ENCODE data around the gene LRMDA.
"Not testable (repeated sequence)": the region's sequence is repeated elsewhere in the genome, so short reads cannot be mapped to it uniquely, and the experiment has no call there.

Gene LRMDA

DNA sequence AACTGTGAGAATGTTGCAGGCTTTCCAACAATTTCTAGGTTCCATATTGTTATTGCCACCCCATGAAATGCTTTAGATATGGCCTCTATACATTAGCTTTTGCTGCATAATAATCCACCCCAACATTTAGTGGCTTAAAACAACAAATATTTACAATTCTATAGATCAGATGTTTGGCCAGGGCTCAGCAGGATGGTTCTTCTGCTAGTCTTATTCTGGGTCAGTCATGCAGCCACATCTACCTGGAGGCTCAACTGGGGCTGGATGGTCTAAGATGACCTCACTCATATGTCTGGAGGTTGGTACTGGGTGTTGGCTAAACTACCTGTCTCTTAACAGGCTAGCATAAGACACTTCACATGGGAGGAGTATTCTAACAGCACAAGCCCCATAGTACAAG is 607.3 kb downstream of the LRMDA start:
- DNase-seq, result no peak

DNA sequence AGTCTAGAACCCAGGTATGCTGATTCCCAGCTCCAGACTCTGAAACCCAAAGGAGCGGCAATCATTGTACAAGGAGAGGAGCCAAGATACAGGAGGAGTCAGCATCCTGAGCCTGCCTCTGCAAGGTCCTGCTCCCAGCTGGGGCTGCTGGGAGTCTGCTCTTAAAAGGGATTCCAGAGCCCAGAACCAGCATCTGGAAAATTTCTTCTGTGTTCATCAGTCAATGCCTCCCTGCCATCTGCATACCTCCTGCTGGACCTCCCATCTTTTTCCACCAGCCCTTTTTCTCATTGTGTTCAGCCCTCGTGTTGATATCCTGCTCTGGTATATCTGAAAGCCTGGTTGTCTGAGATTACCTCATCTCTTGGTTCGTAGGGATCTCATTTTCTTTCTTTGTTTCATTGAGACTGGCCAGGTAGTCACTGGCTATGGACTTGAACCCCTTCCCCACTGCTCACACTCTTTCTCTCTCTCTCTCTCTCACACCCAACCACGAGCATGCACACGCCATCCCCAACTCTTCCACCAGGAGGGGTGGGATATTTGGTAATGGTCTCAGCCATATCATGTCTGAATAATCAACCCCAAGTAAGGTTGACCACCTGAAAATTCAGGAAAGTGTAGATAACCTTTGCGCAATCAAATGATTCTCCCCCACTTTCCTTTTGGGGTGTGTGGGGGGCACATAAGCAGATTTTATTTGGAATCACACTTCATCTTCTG is 608.8 kb downstream of the LRMDA start:
- no peak for DNase-seq

DNA sequence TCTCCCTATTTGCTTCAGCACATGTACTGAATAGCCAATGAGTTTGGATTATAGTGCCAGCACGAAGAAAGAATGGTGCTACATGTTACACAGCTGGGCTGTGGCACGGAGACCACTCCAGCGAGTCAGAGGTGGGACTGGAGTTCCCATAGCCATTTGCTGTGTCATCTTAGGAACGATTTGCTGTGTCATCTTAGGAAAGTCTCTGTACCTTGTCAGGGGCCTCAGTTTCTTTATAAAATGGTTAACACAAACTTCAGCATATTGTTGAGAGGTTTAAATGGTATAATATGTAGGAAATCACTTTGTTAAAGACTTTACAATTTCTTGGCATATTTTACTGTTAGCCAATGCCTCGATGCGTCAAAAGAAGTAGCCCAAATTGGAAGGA is 609.4 kb downstream of the LRMDA start:
- no peak for DNase-seq

DNA sequence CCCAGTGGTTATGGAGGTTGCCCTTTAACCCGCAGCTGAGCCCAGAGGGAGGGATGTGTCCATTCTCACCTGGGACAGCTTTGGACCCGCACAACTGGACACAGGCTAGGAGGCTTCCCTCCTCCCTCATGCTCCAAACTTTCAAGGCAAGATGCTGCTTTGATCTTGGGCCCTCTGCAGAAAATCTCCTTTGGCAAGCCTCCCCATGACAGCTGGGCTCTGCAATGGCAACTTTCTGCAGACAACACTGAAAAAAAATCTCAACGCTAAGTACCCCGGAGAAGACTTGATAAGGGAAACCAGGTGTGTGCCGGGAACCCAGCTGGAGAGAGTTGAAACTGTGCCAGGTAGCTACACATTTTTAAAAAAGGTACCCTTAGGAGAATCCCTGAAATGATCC is 610.1 kb downstream of the LRMDA start:
- no peak for DNase-seq

DNA sequence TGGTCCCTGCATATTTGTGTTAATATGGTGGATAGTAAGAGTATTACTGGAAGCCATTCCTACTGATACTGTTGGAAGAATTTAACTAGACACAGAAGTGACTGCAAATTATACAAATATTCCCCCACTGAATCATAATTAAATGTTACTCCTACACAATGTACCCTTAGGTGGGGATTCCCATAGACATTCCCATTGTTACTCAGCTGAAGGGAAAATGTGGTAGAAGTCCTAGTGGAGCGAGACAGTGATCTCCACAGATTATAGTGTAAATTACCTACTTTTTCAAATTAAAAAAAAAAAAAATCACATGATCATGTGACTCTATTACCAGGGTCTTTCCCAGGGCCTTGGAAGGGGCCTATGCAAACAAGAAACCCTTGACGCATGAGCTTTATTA is 611.8 kb downstream of the LRMDA start:
- no peak for DNase-seq

DNA sequence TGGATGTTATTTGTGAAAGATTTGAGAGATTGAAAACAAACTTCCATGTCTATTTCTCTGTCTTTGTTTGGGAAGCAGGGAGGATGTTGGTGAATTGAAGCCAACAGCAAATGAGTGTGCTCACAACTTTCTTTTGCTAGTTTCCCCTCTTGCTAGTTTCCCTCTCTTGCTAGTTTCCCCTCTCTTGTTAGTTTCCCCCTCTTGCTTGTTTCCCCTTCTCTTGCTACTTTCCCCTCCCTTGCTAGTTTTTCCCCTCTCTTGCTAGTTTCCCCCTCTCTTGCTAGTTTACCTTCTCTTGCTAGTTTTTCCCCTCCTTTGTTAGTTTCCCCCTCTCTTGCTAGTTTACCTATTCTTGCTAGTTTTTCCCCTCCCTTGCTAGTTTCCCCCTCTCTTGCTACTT is 613.3 kb downstream of the LRMDA start:
- DNase-seq, result no peak

DNA sequence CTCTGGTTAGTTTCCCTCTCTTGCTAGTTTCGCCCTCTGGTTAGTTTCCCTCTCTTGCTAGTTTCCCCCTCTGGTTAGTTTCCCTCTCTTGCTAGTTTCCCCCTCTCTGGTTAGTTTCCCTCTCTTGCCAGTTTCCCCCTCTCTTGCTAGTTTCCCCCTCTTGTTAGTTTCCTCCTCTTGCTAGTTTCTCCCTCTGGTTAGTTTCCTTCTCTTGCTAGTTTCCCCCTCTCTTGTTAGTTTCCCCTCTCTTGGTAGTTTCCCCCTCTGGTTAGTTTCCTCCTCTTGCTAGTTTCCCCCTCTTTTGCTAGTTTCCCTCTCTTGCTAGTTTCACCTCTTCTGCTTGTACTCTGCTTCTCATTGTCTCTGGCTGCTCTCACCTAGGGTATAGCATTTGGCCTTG is 613.8 kb downstream of the LRMDA start:
- no peak for DNase-seq

DNA sequence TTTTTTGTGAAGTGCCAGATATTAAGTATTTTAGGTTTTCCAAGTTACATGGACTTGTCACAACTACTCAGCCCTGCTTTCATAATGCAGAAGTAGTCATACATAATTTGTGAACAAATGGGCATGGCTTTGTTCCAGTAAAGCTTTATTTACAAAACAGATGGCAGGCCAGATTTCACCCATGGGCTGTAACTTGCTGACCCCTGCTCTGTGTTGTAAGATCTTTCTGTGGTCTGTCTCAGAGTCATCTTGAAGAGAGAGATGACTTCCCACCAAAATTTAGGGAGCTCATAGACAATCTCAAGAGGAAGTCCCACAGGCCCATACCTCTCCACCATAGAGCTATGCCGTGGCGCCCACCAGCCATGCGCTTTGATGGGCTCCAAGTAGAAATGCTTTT is 616.1 kb downstream of the LRMDA start:
- no peak for DNase-seq

DNA sequence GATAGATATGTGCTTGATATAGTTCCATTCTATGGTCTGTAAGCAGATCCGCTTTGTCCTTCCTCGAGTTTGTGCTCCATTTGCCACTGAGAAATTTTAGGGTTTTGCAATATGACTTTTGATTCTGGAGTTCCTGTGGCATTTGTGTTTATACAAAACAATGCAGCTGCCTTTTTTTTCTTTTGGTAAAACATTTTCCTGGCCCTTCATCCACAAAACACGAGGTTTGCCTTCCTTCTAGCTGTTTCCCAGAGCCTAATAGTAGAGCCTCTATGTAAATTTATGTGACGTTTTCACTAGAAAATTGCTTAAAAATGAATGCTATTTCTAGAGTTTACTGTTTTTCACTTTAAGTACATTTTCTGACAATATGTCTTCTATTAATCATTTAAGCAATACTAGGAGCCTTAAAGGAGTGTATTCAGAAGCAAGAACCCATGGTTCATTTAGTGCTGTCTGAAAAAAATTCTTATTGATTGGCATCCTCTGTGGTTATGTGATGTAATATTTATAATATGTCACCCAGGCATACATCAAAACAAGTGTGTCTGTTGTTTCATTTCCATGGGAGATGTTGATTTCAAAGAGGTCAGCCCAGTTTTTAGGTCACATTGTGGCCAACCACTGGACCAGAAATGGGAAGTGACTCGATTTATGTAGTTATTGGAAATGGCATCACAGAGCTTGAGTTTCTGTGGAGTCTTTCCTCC is 618.3 kb downstream of the LRMDA start:
- no peak for DNase-seq

DNA sequence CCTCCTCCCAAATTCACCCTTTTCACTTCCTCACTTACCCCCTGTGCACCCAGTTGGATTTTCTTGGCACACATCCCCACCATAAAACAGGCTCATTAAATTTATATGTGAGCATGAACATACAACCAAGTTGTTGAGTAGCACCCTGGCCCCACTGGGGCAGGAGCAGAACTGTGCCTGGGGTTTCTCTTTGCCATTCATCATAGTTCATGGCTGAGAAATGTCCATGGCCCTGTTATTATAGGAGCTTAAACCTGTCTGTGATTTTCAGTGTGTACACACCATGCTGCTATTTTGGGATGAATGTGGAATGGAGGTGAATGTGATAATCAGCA is 618.8 kb downstream of the LRMDA start:
- DNase-seq, result no peak

DNA sequence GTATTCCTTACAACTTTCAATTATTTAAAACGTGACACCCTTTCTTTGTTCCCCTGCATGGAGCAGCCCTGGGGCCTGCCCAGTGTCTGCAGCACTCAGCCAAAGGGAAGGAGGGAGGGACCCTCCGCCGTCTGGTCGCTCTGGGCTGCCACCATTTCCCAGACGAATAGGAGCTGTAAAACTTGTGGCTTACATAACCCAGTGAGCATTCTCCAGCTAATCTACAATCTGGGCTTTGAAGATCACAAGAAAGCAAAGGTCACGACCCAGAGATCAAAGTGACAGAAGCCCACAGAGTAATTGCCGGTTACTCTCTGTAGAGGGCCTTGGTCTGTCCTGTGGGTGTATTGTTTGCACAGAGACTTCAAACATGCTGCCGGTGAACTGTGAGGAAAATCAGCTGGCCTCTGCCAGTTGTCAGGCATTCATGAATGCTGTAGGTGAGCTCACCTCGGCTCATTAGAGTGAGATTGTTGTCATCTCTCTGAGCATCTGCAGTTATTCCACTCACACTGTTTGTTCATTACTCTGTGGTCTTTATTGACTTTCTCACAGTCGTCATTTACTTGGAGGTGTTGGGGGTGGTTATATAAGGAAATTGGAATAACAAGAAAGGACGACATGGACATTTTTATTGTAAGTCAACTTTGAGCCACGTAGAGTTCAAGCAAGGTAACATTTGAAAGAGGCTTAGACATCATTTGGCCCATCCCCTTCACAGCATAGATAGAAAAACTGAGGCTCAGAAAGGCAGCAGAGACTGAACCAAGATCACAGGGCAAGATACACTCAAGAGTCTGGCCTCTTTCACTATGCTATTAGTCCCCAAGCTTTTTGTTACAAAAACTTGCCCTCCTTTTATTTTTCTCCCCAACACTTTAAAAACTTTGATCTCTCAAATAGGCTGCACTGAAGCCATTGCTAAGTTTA is 619.8 kb downstream of the LRMDA start:
- DNase-seq, result no peak

DNA sequence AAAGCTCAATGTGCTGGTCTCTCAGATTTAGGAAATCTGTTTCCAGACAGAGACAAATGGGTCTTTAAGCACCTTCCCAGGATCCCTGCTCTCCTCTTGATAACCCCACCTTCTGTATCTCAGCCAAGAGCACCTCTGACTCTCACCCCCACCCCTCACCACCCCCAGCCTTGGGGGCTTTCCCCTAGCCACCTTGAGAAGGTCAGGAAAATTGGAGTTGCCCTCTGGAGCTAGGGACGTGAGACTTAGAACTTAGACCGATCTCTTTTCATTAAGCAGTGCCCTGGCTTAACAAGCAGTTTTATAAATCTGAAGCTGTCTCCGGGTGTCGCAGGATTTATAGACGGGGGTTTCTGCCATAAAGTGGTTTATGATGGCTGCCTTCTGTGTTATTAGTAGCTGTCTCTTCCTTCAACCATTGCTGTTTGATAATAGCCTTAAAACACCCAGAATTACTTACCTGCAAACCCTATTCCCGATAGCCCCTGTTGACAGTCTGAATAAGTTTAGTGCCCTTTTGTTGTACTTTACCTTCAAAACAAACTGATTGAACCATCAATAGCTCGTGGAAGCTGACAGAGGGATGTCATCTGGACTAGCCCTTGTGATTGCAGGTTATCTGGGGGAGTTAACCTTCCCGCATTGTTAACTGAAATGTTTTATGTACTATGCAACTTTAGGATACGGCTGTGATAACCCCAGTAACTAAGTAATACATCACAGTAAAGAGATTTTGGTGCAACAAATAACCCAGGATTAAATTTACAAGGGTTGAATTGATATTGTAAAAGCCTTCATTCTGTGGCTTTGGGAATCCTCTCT is 621.5 kb downstream of the LRMDA start:
- no peak for DNase-seq

DNA sequence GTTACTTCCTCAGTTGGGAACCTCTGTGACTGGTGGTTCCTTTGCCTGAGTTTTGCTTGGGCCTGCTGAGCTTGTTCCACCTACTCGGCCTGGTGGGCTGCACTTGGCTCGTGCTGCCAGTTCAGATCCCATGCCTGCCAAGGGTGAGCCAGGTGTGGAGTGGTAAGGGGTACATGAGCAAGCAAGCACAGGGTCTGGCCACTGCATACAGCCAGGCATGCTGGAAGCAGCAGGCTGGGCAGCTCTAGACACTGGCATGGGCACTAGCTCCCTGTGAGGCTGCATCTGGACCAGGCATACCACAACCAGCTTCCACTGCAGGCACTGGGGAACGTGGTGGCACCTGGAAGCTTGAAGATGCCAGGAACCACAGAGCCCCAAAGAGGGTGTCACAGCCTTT is 624.0 kb downstream of the LRMDA start:
- no peak for DNase-seq

DNA sequence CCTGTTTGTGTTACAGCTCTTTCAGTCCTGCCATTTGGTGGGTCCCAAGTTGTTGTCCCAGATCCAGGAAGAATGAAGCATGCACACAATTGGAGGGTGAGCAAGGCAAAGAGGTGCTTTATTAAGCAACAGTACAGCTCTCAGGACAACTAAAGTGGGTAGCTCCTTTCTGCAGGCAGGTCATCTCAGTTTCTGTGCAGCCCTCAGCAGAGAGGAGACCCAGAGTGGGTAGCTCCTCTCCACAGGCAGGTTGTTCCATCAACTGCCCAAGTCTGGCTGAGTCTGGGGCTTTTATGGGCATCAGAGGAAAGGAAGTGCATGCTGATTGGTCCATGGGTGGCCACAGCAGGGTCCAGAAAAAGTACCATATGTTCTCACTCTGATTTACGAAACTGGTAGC is 624.5 kb downstream of the LRMDA start:
- DNase-seq, result no peak

DNA sequence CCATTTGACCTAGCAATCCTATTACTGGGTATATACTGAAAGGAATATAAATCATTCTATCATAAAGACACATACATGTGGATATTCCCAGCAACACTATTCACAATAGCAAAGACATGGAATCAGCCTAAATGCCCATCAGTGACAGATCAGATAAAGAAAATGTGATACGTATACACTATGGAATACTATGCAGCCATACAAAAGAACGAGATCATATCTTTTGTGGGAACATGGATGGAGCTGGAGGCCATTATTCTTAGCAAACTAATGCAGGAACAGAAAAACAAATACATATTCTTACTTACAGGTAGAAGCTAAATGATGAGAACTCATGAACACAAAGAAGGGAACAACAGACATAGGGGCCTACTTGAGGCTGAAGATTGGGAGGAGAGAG is 629.6 kb downstream of the LRMDA start:
- DNase-seq, result not testable (repeated sequence)

DNA sequence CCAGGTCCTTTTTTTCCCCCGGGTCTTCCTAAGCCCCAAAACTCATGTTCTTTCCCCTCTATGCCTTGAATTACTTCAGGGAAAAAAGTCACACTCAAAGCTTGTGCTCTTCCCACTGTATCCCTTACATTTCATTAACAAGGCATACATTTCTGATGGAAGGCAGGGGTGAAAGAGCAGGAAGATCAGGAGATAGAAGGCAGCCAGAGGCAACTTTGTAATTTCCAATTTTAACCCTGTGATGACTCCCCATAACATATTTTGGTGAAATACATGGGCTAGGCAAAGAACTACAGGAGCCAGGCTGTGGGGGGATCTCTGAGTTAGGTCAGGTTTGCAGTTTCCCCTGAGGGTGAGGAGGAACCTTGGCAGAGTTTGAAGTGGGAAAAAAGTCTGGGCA is 635.0 kb downstream of the LRMDA start:
- no peak for DNase-seq

DNA sequence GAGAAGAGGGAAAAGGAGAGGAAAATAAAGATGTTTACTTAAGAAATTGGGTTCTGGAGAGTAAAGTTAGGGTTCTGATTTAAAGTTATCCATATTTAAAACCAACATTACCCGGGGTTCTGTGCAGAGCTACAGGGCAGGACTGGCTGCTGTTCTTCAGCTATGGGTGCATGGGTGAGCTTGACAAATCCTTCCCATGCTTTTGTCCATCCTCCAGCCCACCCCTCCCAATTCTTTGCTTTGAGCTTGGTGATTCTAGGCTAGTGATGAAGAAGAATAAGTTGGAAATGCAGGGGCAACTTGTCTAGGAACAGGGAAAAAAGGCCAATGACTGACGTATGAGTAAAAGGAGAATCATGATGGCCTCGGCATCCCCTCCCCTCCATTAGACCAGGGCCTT is 636.0 kb downstream of the LRMDA start:
- no peak for DNase-seq

DNA sequence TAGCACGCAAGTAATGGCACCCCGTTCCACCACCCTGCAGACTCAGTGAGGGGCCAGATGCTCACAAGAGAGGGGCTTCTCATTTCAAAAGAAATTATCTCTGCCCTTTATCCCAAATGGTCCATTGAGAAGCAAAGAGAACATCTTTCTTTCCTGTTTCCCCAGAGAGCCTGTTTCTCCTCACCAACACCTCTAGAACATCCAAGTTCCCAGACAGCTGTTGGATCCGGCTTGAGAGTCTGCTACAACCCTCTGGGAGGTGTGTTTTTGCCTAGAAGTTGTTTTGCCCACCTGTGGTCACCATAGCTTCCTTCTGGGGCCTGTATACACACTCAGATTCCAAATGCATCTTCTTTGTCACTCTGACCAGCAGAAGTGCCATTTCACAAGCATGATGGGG is 637.4 kb downstream of the LRMDA start:
- DNase-seq, result no peak

DNA sequence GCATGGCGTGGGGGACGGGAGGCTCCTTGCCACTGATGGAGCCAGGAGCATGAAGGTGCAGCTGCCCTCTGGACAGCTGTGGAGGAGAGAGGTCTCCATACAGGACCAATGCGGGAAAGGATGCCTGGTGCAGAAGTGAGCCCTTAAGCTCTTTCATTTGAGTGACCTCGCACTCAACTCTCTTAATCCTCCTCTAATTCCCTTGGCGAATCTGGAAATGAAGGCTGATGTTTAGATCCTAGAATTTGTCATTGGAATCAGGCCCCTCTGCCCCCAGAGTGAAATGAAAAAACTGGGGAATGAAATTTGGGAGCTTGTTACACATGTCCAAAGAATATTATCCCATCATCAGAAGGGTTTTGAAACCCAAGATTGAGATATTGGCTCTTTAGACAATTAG is 639.5 kb downstream of the LRMDA start:
- DNase-seq, result no peak

DNA sequence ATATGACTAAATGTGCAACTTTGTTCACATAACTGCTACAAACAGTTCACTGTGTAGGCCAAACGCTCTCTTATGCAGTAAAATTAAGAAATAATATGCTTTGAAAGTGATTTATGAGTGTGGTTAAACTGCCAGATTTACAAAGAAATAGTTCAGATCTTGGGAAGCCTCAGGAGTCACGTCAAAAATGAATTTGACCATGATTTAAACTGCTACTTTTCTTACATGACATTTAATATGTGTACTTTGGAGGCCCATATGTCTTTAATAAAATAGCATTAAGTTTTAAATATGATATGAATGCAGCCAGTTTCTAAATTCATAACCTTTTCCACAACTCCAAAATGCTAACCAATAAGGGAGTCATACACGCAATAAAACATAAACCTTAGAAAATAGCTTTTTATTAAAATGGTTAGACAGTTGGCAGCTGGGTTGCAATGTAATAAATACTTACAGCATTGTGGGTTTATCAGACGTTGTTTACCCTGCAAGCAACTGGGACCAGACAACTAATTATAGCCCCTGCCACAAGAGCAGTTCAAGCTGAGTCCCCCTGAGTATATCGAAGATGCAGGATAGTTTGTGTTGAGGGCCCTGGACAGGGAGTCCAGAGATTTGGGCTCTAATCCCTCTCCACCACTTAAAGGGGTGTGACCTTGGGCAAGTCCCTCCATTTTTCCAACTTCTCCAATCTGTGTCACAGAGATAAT is 640.4 kb downstream of the LRMDA start:
- no peak for DNase-seq

DNA sequence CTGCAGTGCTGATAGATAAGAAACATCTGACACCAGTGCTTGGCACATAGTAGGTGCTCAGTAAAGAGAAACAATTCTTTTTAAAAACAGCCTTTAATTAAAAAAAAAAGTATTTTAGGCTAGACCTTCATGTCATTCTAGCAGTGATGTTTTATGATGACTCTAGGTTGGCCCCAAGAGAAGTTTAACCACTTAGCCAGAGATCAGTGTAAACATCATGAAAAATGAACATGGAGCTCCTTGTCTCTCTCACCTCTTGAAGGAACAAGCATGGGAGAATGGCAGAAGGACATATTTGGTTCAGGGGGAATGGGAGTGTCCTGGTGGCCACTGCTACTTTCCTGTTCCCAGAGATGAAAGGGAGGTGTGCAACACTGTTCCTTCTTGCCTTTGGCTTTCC is 641.0 kb downstream of the LRMDA start:
- DNase-seq, result no peak

DNA sequence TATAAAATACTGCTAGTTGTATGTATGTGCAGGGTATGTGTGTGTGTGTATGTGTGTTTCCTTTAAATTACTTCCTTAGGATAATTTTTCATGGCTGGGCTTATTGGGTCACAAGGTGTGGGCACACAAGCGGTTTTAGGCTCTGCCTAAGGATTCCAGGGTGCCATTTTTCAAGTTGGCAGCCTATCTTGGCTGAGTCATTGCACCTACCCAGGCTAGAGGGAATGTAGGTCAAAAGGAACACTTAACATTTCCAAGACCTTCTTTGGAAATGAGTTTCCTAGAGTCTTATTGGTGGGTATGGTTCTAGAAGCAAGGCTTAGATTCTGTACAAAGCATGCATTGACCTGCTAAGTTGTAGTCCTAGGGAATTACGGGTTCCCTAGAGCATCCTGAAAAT is 642.1 kb downstream of the LRMDA start:
- DNase-seq, result no peak
